ENCODE measurements around the gene MERTK. TPM values are rescaled to one million over a fixed set of nuclear protein-coding genes. Genes with fewer than 3 reads are reported as not detected.

Gene MERTK
- total and polyA plus RNA-seq, 2 of the 8 experiments (the other 6 are each of a cell fraction or from before 2014, with no cell fraction given): 6.5 to 7.0 TPM

DNA sequence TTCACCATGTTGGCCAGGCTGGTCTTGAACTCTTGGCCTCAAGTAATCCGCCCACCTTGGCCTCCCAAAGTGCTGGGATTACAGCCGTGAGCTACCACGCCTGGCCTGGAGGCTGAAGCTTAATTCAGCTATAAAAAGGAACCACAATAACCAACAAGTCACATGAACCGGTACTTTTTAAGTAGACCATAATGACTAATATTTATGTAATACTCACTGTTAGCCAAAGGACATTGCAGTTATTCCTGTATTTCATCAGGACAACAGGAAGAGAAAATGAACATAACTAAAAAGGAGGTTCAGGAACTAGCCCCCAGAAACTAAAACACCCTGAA lies 107.6 kb downstream of the MERTK start:
- Histone ChIP-seq H3K4ac (replicated peaks; ENCODE audit: insufficient read length, low read depth, low read length) (no peak overlapping the region), H3K4me1 (replicated peaks in 1 of 4; ENCODE audit: control insufficient read depth in 3 of 4, insufficient read depth in 4 of 4, low read length in 3 of 4) (no peaks in the 10 kb centered on the region), H4K5ac (ENCODE audit: insufficient read length, low read depth, low read length) (no peak overlapping the region), H2BK15ac (ENCODE audit: low read length) (no peak overlapping the region), H3K4me3 (ENCODE audit: extremely low read depth in 1 of 4, insufficient read depth in 2 of 4, low read depth in 3 of 4, low read length in 4 of 4) (no peak overlapping the region), H3K56ac (replicated peaks; ENCODE audit: insufficient read length, low read depth, low read length) (no peak overlapping the region), H3K4me2 (ENCODE audit: insufficient read depth in 1 of 2, low read depth in 2 of 2, low read length in 2 of 2) (no peak overlapping the region), H3K27ac (ENCODE audit: low read depth, low read length) (no peak overlapping the region), H2BK120ac (replicated peaks; ENCODE audit: low read depth, low read length) (no peak overlapping the region), H3K14ac (ENCODE audit: insufficient read length) (no peak overlapping the region), H2BK20ac (ENCODE audit: low read length) (no peak overlapping the region), H3K79me1 (ENCODE audit: low read depth, low read length) (no peaks in the 10 kb centered on the region), H2AK5ac (ENCODE audit: low read depth, low read length) (no peak overlapping the region), H4K8ac (ENCODE audit: extremely low read depth, insufficient read depth, low read length) (no peak overlapping the region), H2BK12ac (ENCODE audit: low read depth, low read length) (no peak overlapping the region), H3K27me3 (replicated peaks in 1 of 4; ENCODE audit: control insufficient read depth in 3 of 4, extremely low read depth in 1 of 4, insufficient read depth in 3 of 4, low read length in 3 of 4) (no peaks in the 10 kb centered on the region; a peak in 1 of 7 replicates), H4K91ac (replicated peaks; ENCODE audit: insufficient read length, low read length) (no peak overlapping the region), H3K23ac (ENCODE audit: insufficient read length) (no peak overlapping the region), H2BK5ac (ENCODE audit: low read depth, low read length) (no peak overlapping the region), H4K20me1 (replicated peaks in 1 of 2; ENCODE audit: control insufficient read depth in 1 of 2, insufficient read depth in 2 of 2, low read length in 2 of 2) (no peaks in the 10 kb centered on the region), H3K23me2 (ENCODE audit: low read depth, low read length) (no peaks in the 10 kb centered on the region), H3K9me3 (ENCODE audit: insufficient read depth in 2 of 2, low read depth in 1 of 2, low read length in 1 of 2) (no peaks in the 10 kb centered on the region), H3K36me3 (ENCODE audit: control insufficient read depth in 2 of 4, insufficient read depth in 4 of 4, low read length in 3 of 4) (peaks cover 0 to 3% (median 0%) of the 10 kb centered on the region in 4 experiments; a peak in 5 of 8 replicates), H3K18ac (ENCODE audit: extremely low read depth, low read length) (no peak overlapping the region), H3K9ac (replicated peaks in 1 of 4; ENCODE audit: extremely low read depth in 1 of 4, low read depth in 3 of 4, low read length in 3 of 4) (no peak overlapping the region), H2AFZ (ENCODE audit: low read length) (no peak overlapping the region), H3K79me2 (ENCODE audit: control insufficient read depth in 1 of 2, insufficient read depth in 2 of 2, low read length in 2 of 2) (no peaks in the 10 kb centered on the region)
- CTCF ChIA-PET (ENCODE audit: partially characterized antibody): no interaction called here
- POLR2A ChIA-PET (ENCODE audit: partially characterized antibody): no interaction called here
- 89% methylated on average over 4 of the region's 4 CpGs; no CpG with 5 or more reads in 1 of the 2 experiments for WGBS, 2 experiments (ENCODE audit: extremely low coverage in 1 of 2, insufficient coverage in 1 of 2, insufficient read length in 1 of 2, insufficient replicate concordance in 2 of 2, low coverage in 1 of 2, low lambda C conversion rate in 2 of 2, missing lambda C conversion rate in 1 of 2)
- FAIRE-seq (no peak), DNase-seq (ENCODE audit: low read depth in 1 of 2, low spot score in 2 of 2) (no peak)
- TF ChIP-seq RAD21 (IDR thresholded peaks at IDR 0.05 in 1 of 2, conservative IDR thresholded peaks at IDR 0.05 in 1 of 2; ENCODE audit: low read depth in 2 of 2, low read length in 2 of 2) (no peak), TCF12 (IDR thresholded peaks at IDR 0.05; ENCODE audit: low read depth, low read length) (no peak), TAF1 (IDR thresholded peaks at IDR 0.05; ENCODE audit: low read depth, low read length) (no peak), SRF (IDR thresholded peaks at IDR 0.05; ENCODE audit: low read depth, low read length) (no peak), BRCA1 (IDR thresholded peaks at IDR 0.05; ENCODE audit: low read depth, low read length) (no peak), TEAD4 (IDR thresholded peaks at IDR 0.05; ENCODE audit: low read depth, low read length) (no peak), CEBPB (IDR thresholded peaks at IDR 0.05; ENCODE audit: low read depth, low read length) (no peak), MAFK (IDR thresholded peaks at IDR 0.05; ENCODE audit: low read depth, low read length) (no peak), CHD2 (IDR thresholded peaks at IDR 0.05; ENCODE audit: low read length) (no peak), FOSL1 (IDR thresholded peaks at IDR 0.05; ENCODE audit: insufficient read depth, low read depth, low read length) (no peak), YY1 (IDR thresholded peaks at IDR 0.05; ENCODE audit: low read depth, low read length) (no peak), RNF2 (IDR thresholded peaks at IDR 0.05; ENCODE audit: borderline replicate concordance, low read depth, low read length, missing control alignments, poor library complexity, severe bottlenecking) (no peak)
- TF ChIP-seq, protein P1, sequence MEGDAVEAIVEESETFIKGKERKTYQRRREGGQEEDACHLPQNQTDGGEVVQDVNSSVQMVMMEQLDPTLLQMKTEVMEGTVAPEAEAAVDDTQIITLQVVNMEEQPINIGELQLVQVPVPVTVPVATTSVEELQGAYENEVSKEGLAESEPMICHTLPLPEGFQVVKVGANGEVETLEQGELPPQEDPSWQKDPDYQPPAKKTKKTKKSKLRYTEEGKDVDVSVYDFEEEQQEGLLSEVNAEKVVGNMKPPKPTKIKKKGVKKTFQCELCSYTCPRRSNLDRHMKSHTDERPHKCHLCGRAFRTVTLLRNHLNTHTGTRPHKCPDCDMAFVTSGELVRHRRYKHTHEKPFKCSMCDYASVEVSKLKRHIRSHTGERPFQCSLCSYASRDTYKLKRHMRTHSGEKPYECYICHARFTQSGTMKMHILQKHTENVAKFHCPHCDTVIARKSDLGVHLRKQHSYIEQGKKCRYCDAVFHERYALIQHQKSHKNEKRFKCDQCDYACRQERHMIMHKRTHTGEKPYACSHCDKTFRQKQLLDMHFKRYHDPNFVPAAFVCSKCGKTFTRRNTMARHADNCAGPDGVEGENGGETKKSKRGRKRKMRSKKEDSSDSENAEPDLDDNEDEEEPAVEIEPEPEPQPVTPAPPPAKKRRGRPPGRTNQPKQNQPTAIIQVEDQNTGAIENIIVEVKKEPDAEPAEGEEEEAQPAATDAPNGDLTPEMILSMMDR (IDR thresholded peaks at IDR 0.05; ENCODE audit: control extremely low read depth in 1 of 3, insufficient read depth in 1 of 3, low read depth in 1 of 3, low read length in 3 of 3): no peak

Measured in H1 (cell line).